Measurements from ENCODE around the gene ZNF628.

ZNF628 gene

DNA sequence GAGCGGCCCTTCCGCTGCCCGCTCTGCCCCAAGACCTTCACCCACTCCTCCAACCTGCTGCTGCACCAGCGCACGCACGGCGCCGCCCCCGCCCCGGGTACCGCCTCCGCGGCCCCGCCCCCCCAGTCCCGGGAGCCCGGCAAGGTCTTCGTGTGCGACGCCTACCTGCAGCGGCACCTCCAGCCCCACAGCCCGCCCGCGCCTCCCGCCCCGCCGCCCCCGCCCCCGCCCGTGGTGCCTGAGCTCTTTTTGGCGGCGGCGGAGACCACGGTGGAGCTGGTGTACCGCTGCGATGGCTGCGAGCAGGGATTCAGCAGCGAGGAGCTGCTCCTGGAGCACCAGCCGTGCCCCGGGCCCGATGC is 5.4 kb downstream of the ZNF628 start:
- peaks cover 0 to 42% (median 34%) of the 10 kb centered on the region in 4 donors for H3K4me1 ChIP-seq
- H3K27me3 ChIP-seq = peaks cover 0 to 47% of the 10 kb centered on the region in 2 donors
- no peaks in the 10 kb centered on the region for H3K9me3 ChIP-seq
- H3K4me3 ChIP-seq = no peak overlapping the region
- intact Hi-C loops (cut with DNase I; ENCODE audit: low total_unique reads) = no loop called here
- H3K36me3 ChIP-seq = peaks cover 11 to 35% (median 30%) of the 10 kb centered on the region in 3 donors
- DNase-seq = no peak
- TF ChIP-seq, protein P1, sequence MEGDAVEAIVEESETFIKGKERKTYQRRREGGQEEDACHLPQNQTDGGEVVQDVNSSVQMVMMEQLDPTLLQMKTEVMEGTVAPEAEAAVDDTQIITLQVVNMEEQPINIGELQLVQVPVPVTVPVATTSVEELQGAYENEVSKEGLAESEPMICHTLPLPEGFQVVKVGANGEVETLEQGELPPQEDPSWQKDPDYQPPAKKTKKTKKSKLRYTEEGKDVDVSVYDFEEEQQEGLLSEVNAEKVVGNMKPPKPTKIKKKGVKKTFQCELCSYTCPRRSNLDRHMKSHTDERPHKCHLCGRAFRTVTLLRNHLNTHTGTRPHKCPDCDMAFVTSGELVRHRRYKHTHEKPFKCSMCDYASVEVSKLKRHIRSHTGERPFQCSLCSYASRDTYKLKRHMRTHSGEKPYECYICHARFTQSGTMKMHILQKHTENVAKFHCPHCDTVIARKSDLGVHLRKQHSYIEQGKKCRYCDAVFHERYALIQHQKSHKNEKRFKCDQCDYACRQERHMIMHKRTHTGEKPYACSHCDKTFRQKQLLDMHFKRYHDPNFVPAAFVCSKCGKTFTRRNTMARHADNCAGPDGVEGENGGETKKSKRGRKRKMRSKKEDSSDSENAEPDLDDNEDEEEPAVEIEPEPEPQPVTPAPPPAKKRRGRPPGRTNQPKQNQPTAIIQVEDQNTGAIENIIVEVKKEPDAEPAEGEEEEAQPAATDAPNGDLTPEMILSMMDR (IDR thresholded peaks at IDR 0.05) = no peak
- H3K27ac ChIP-seq = no peak overlapping the region

DNA sequence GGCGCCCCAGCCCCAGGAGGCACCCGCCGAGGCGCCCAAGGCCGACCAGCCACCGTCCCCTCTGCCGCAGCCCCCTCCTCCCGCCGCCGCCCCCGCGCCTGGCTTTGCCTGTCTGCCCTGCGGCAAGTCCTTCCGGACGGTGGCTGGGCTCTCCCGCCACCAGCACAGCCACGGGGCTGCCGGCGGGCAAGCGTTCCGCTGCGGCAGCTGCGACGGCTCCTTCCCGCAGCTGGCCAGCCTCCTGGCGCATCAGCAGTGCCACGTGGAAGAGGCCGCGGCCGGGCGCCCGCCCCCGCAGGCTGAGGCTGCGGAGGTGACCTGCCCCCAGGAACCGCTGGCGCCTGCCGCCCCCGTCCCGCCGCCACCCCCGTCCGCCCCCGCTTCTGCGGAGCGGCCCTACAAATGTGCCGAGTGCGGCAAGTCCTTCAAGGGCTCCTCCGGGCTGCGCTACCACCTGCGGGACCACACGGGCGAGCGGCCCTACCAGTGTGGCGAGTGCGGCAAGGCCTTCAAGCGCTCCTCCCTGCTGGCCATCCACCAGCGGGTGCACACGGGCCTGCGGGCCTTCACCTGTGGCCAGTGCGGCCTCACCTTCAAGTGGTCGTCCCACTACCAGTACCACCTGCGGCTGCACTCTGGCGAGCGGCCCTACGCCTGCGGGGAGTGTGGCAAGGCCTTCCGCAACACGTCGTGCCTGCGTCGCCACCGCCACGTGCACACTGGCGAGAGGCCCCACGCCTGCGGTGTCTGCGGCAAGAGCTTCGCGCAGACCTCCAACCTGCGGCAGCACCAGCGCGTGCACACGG is 5.9 kb downstream of the ZNF628 start:
- Histone ChIP-seq H3K4me1 (peaks cover 0 to 46% (median 36%) of the 10 kb centered on the region in 4 donors), H3K27ac (no peak overlapping the region), H3K36me3 (peaks cover 11 to 35% (median 30%) of the 10 kb centered on the region in 3 donors), H3K27me3 (peaks cover 0 to 47% of the 10 kb centered on the region in 2 donors), H3K4me3 (no peak overlapping the region), H3K9me3 (no peaks in the 10 kb centered on the region)
- intact Hi-C loops (cut with DNase I; ENCODE audit: low total_unique reads) = no loop called here
- DNase-seq = no peak
- TF ChIP-seq, protein P1 (IDR thresholded peaks at IDR 0.05) = no peak

DNA sequence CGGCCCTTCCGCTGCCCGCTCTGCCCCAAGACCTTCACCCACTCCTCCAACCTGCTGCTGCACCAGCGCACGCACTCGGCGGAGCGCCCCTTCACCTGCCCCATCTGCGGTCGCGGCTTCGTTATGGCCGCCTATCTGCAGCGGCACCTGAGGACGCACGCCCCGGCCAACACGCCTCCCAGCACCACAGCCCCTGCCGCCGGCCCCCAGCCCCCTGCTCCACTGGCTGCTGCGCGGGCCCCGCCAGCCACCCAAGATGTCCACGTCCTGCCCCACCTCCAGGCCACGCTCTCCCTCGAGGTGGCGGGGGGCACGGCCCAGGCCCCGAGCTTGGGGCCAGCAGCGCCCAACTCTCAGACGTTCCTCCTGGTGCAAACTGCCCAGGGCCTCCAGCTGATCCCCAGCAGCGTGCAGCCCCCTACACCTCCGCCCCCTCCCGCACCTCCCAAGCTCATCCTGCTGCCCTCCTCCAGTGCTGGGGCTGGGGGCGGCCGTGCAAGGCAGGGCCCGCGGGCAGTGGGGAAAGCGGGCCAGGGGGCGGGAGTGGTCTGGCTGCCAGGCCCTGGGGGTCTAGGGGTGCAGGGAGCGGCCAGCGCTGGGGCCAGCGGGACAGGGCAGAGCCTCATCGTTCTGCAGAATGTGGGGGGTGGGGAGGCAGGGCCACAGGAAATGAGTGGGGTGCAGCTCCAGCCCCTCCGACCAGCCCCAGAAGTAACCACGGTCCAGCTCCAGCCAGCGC is 6.7 kb downstream of the ZNF628 start:
- H3K9me3 ChIP-seq = no peaks in the 10 kb centered on the region
- TF ChIP-seq, protein P1 (IDR thresholded peaks at IDR 0.05) = no peak
- intact Hi-C loops (cut with DNase I; ENCODE audit: low total_unique reads) = no loop called here
- peaks cover 0 to 51% of the 10 kb centered on the region in 2 donors for H3K27me3 ChIP-seq
- no peak overlapping the region for H3K27ac ChIP-seq
- peaks cover 0 to 46% (median 32%) of the 10 kb centered on the region in 4 donors for H3K4me1 ChIP-seq
- H3K4me3 ChIP-seq = no peak overlapping the region
- H3K36me3 ChIP-seq = peaks cover 11 to 35% (median 30%) of the 10 kb centered on the region in 3 donors
- no peak for DNase-seq

DNA sequence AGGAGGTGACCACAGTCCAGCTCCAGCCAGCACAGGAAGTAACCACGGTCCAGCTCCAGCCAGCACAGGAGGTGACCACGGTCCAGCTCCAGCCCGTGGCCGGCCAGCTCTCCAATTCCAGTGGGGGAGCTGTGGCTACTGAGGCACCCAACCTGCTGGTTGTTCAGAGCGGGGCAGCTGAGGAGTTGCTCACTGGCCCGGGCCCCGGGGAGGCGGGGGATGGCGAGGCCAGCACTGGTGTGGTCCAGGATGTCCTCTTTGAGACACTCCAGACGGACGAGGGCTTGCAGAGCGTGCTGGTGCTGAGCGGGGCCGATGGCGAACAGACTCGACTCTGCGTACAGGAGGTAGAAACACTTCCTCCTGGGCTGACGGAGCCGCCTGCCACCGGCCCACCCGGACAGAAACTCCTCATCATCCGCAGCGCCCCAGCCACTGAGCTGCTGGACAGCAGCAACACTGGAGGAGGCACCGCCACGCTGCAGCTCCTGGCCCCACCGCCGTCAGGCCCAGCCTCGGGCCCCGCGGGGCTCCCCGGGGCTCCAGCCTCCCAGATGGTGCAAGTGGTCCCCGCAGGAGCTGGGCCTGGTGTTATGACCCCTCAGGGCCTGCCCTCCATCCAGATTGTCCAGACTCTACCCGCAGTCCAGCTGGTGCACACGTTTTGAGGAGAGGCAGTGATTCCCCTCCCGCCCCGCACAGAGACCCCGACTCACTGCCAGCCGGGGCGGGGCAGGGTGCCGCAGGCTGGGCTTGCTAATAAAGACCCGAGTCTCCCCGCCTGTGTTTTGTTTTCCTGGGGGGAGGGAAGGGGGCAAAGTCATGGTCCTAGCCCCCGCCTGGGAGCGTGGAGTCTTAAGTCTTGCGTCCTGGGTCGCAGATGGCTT is 7.5 kb downstream of the ZNF628 start:
- peaks cover 0 to 49% (median 33%) of the 10 kb centered on the region in 4 donors for H3K4me1 ChIP-seq
- H3K9me3 ChIP-seq = no peaks in the 10 kb centered on the region
- peaks cover 11 to 35% (median 30%) of the 10 kb centered on the region in 3 donors for H3K36me3 ChIP-seq
- intact Hi-C loops (cut with DNase I; ENCODE audit: low total_unique reads) = no loop called here
- TF ChIP-seq, protein P1 (IDR thresholded peaks at IDR 0.05) = no peak
- DNase-seq = no peak
- H3K4me3 ChIP-seq = peak overlapping the region; percentile 47 to 55
- peaks cover 0 to 52% of the 10 kb centered on the region in 2 donors for H3K27me3 ChIP-seq
- no peak overlapping the region for H3K27ac ChIP-seq

Measured in tibial artery (tissue), 4 donors.